ENCODE data around the gene CTCF.

DNA sequence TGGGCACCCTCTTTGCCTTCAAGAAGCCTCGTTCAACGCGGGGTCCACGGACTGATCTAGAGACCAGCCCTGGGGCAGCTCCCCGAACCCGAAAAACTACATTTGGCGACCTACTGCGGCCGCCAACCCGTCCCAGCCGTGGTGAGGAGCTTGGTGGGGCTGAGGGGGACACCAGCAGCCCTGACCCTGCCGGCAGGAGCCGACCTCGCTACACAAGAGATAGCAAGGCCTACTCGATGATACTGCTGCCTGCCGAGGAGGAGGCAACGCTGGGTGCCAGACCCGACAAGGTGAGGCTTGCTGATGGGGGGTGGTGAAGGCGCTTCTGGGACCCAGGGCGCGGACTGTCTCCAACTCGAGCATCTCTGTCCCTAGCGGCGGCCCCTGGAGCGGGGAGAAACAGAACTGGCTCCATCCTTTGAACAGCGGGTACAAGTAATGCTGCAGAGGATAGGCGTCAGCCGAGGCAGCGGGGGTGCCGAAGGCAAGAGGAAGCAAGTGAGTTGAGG lies 92.1 kb downstream of the CTCF start:
- TF ChIP-seq EZH2 (IDR thresholded peaks at IDR 0.05; ENCODE audit: borderline replicate concordance), result no peak
- TF ChIP-seq, protein P1, sequence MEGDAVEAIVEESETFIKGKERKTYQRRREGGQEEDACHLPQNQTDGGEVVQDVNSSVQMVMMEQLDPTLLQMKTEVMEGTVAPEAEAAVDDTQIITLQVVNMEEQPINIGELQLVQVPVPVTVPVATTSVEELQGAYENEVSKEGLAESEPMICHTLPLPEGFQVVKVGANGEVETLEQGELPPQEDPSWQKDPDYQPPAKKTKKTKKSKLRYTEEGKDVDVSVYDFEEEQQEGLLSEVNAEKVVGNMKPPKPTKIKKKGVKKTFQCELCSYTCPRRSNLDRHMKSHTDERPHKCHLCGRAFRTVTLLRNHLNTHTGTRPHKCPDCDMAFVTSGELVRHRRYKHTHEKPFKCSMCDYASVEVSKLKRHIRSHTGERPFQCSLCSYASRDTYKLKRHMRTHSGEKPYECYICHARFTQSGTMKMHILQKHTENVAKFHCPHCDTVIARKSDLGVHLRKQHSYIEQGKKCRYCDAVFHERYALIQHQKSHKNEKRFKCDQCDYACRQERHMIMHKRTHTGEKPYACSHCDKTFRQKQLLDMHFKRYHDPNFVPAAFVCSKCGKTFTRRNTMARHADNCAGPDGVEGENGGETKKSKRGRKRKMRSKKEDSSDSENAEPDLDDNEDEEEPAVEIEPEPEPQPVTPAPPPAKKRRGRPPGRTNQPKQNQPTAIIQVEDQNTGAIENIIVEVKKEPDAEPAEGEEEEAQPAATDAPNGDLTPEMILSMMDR (IDR thresholded peaks at IDR 0.05; ENCODE audit: poor library complexity), result no peak
